ENCODE measurements around the gene C19orf12.

Gene C19orf12

GRCh38 chr19:29714953-29715700 is at the start of gene C19orf12:
C19orf12 (minus strand) TSS chr19:29715261; CDS start chr19:29708413, 6,848 bp downstream.
- DNase-seq: peak; percentile 45

DNA sequence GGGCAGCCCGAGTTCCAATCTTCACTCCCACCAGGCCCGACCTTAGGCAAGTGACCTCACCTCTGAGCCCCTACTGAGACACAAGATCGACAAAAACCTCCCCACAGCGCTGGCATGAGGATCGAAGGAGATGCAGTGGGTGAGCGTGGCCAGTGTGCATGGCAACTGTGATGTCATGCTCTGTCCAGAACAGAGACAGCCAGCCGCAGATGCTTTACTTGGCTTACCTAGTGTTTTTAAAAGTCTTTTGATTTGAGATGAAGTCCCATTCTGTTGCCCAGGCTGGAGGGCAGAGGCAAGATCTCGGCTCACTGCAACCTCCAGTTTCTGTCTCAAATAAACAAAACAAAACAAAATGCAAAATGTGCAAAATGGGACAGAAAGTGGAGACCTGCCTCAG is 49.3 kb upstream of the C19orf12 start:
- no peak for DNase-seq

DNA sequence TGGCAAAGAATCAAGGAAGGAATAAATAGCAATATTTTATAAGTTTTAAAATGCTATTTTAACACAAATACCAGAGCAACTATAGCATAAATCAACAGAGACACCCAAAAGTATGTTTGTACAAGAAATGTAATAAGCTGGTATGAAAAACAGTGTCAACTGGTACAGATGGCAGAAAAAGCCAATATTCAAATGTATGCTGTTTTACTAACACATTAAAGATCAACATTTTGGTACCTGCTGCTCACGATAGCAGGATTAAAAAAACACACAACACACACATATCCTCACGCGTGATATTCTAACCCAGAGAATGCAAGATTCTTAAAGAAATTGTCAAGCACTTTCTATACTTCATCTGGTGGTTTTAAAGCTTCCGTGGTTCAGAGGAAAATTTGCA is 48.1 kb upstream of the C19orf12 start:
- DNase-seq: no peak

DNA sequence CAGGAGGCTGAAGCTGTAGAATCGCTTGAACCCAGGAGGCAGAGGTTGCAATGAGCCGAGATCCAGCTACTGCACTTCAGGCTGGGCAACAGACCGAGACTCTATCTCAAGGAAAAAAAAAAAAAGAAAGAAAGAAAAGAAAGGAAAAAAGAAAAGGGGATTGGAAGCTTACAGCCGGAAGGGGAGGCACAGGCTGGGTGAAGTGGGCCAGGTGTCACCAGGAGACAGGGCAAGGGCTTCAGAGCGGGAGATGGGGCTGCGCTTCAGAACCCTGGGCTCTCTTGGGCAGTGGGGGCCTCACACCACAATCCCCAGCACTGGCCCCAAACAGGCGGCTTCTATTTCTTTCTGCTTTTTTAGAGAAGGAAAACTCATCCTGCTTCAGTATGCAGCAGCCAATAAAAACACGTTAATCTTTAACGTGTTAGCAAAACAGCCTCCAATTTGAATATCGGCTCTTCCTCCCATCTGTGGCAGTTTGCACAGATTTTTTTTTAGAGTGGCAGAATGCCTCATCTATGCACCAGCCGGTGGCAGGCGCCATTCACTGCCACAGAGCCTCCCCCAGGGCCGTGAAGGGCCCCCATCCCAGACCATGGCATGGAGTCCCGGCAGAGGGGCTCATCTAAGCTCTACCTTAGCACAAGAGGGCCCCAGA is 46.6 kb upstream of the C19orf12 start:
- no peak for DNase-seq

- DNase-seq: no peak
Measured at GRCh38 chr19:29760752-29761502, 45.9 kb upstream of the C19orf12 start.

GRCh38 chr19:29759359-29759758 is 44.3 kb upstream of the C19orf12 start:
- DNase-seq: no peak

GRCh38 chr19:29758863-29759262 is 43.8 kb upstream of the C19orf12 start:
- DNase-seq: no peak

DNA sequence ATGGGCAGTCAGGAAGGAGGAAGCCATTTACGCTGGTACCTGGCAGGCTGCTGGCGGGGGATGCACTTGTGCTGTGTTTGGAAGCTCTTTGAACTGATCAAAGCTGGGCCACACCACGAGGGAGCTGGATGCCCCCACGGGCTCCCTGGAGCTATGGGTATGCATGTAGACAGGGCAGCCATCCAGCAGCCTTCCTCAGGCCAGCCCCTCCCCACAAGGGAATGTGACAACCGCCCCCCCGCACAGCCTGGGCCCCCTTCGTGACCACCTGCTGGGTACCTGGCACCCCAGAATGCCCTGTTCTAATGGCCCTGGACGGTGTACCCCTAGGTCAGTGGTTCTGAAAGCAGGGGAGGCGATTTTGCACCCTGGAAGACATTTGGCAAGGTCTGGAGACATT is 42.5 kb upstream of the C19orf12 start:
- no peak for DNase-seq

- no peak for DNase-seq
Measured at GRCh38 chr19:29753934-29754305, 38.9 kb upstream of the C19orf12 start.

DNA sequence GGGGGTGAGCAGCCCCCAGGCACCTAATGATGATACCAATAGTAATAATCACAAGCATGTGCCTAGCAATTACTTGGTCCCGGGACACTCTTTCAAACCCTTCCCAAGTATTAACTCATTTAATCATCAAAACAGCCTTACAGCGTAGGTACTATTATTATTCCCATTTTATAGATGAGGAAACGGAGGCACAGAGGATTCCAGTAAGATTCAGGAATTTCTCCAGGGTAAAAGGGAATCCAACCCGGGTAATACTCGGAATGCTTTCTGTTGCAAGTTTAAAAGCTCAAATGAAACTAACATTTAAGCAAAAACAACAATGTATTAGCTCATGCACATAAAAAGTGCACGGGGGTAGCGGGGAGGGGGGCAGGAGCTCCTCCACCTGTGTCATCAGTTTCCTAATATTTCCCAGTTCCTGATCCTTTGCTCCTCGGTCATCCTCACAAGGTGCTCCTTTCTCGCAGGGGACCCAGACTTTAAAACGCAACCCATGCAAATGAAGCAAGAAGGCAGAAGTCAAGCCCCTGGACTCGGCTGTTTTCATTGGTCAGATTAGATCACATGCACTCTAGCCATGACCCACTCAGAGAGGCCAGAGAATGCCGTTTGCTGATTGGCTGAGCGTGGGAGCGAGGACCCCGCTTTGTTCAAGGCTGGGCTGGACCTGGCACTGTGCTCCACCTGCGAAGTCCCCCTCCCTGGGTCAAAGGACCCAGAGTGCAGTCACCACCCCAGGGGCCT is 38.3 kb upstream of the C19orf12 start:
- DNase-seq: no peak

DNA sequence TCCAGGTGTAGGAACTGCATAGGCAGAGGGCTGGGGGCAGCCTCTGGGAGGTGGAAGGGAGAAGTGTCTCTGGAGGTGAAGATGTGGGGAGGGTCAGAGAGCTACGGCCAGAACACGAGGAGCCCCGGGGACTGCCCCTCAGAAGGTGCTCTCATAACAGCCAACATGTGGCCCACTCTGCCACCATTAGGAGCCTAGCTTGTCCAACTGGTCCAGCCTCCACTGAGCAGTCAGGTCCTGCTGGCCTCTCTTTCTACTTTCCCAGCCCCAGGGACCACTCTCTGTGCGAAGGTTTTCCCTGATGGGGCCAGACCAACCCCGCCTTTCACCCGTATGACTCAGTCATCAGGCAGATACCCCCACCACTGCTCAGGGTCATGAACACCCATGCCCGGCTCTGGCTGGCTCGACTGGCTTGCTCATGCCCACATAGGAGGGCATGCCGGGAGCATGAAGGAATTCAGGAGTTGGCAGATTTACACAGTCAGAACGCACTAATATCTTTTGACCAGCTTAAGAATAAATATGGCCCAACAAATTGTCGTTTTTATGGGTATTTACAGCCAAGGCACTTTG is 37.5 kb upstream of the C19orf12 start:
- DNase-seq: no peak

DNA sequence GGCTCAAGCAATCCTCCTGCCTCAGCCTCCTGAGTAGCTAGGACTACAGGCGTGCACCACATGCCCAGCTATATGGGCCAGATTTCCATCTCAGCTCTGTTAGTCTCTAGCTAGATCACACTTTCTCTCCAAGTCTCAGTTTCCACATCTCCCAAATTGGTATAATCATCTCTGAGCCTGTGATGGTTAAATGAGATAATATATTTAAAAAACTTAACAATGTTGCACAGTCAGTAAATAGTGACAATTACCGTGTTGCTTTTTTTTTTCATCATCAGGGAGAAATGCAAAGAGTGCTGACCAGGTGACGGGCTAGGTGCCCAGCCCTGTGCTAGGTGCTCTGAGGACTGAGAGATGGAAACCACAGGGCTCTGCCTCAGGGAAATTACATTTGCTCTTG is 36.9 kb upstream of the C19orf12 start:
- no peak for DNase-seq

DNA sequence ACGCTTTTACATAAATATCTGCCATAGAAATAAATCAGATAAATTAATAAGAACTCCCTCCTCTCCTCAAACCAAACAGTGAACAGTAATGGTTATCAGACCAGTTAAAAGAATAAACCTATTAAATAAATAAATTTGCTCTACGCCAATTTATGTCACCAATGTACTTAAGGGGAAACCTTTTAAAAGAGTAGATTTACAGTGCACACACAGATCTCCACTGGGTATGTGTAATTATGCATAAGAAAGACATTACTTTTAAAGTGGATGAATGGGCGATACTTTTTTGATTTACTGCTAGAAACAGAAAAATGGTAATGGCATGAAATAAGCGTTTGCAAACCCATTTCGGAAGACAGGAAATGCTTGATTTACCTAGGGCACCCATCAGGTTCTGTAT is 34.9 kb upstream of the C19orf12 start:
- DNase-seq: no peak

DNA sequence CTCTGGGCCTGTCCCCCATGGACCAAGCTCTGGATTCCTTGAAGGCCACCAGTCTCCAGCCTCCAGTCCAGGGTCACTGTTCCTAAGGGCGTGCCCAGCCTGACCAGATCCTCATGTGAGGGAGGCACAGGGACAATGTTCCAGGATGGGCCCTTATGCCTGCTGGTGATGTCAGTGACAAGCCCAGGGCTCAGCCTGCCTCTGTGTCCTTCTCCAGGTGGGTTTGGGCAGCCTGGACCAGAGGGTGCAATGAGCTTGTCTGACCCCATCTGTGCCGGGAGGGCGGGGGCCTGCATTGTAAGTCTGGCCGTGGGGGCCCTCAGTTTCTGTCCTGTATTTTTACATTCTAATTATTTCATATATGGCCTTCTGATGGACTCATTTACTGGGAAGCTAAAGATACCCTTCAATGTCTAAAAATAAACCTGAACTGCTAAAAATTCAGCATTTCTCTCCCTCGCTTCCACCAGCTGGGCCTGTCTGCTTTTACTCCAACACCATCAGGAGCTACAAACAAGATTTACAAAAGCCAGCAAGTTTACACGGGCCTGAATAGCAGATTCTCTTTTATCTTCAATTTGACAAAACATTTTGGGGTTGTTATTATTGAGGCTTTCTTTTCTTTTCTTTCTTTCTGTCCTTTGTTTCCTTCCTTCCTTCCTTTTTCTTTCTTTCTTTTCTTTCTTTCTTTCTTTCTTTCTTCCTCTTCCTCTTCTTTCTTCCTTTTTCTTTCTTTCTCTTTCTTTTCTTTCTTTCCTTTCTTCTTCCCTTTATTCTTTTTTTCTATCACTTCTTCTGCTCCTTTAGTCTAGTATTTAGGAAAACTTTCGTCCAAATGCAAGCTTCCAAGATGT is 34.2 kb upstream of the C19orf12 start:
- DNase-seq: no peak

GRCh38 chr19:29745253-29745652 is 30.2 kb upstream of the C19orf12 start:
- DNase-seq: no peak

DNA sequence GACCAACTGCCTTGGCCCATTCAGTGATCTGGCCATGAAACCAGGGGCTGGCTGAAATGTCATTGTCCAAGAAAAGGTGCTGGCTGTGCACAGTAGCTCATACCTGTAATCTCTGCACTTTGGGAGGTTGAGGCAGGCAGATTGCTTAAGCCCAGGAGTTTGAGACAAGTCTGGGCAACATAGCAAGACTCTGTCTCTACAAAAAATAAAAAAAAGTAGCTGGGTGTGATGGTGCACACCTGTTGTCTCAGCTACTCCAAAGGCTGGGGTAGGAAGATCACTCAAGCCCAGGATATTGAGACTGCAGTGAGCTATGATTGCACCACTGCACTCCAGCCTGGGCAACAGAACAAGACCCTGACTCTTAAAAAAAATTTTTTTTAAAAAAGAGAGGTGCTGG is 28.6 kb upstream of the C19orf12 start:
- no peak for DNase-seq

GRCh38 chr19:29741776-29742175 is 26.7 kb upstream of the C19orf12 start:
- DNase-seq: no peak

DNA sequence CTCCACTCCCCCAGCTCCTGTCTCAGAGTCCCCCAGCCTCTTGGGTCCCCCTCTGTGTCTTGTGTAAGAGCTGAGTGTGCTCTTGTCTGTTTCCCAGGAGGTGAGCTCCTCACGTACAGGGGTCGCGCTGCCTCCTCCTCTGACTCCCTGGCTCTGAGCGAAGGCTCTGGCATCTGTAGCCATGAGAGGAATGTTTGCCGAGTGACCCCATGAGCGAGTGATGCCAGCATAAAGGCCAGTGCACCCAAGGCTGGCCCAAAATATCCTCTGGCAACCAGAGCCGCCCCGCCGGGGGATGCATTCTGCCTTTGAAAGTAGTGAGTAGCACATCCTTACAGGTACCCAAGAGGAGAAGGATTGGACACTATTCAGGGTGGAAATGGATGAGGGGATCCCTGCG is 26.2 kb upstream of the C19orf12 start:
- no peak for DNase-seq

GRCh38 chr19:29737461-29738000 is 22.5 kb upstream of the C19orf12 start:
- no peak for DNase-seq

DNA sequence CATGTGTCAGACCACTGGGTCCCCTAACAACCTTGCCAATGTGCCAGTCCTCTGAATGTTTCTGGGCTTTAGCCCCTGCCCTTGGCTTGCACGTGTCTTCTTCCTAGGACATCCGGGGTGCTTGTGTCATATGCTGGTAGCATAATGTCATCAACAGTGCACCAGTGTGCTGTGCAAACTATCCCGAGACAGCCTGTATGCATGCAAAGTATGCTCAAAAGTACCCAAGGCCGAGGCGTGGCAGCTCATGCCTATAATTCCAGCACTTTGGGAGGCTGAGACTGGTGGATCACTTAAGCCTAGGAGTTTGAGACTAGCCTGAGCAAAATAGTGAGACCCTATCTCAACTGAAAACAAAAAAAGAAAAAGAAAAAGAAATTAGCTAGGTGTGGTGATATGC is 20.8 kb upstream of the C19orf12 start:
- DNase-seq: no peak

- DNase-seq: no peak
Measured at GRCh38 chr19:29731331-29731850, 16.3 kb upstream of the C19orf12 start.

Data from fibroblast of upper back skin (primary cell).